HCT116 (cell line): ENCODE results near the gene CCDC39. TPM values are rescaled to one million over a fixed set of nuclear protein-coding genes. Genes with fewer than 3 reads are reported as not detected.

Experiments used
- ATAC-seq: fragments of 200-7000 bp; cut with Tn5 transposase; 2 replicates; pipeline ENCODE4 v1.9.1; 2020; ENCODE audit warnings: mild to moderate bottlenecking, moderate library complexity
- BruUV-seq: library from RNA; stranded (reverse); fragments of 400-500 nt; replicated peaks from 2 replicates; lab custom pipeline; 2021; lab: Mats Ljungman, UMichigan
- CTCF ChIA-PET: fragments of 300-600 bp; sonication (Branson Sonifier 250); formaldehyde crosslinking; loops from one replicate; lab custom pipeline; 2021; ENCODE audit warnings: antibody characterized with exemption; lab: Charles Lee
- POLR2A ChIA-PET: fragments of 300-600, 350-600 bp; sonication (Branson Sonifier 250); formaldehyde crosslinking; loops from one replicate; lab custom pipeline; 2021; ENCODE audit warnings: antibody characterized with exemption; lab: Charles Lee
- RAD21 ChIA-PET, 2 experiments: fragments of 300-600 bp; sonication (Branson Sonifier 250); formaldehyde crosslinking; loops; one replicate each; lab custom pipeline; 2023; ENCODE audit warnings: low total read pairs in 2 of 2; ENCODE audit not compliant: uncharacterized antibody in 2 of 2, unreplicated experiment in 2 of 2, low non-redundant PET in 1 of 2; lab: Charles Lee
- DNase-seq: peaks from one replicate; pipeline ENCODE4 v3.0.0-alpha.2; 2010; ENCODE audit warnings: low read depth, low spot score
- H2AFZ ChIP-seq: fragments of 200-600 bp; shearing (Covaris generic), sonication (generic); 2 replicates; pipeline ENCODE4 v1.6.1; 2017; ENCODE audit warnings: low read depth, mixed run types, mixed read lengths, antibody characterized with exemption, low read length; ENCODE audit not compliant: poor library complexity, severe bottlenecking
- H3K27ac ChIP-seq: 2 replicates; pipeline ENCODE4 v1.5.1; 2012; ENCODE audit warnings: low read depth, low read length
- H3K27me3 ChIP-seq: fragments of 200-600 bp; sonication (generic); 2 replicates; pipeline ENCODE4 v1.6.1; 2016; ENCODE audit warnings: mixed run types, low read length, mixed read lengths; ENCODE audit not compliant: insufficient read depth
- H3K36me3 ChIP-seq, 2 experiments: fragments of 200-500 bp in 1 of 2; fragments of 200-600 bp in 1 of 2; sonication (Bioruptor generic) in 1 of 2; sonication (generic) in 1 of 2; 2 replicates each; pipeline versions ENCODE4 v1.5.1 to v1.6.1; 2014 to 2016; ENCODE audit warnings: low read length in 2 of 2, inconsistent platforms in 1 of 2, mixed read lengths in 1 of 2, mixed run types in 1 of 2; ENCODE audit not compliant: insufficient read depth in 2 of 2, control insufficient read depth in 1 of 2
- H3K4me1 ChIP-seq, 2 experiments: fragments of 200-600 bp in 1 of 2; sonication (generic) in 1 of 2; 2 replicates each; pipeline versions ENCODE4 v1.5.1 to v1.6.1; 2012 to 2017; ENCODE audit warnings: low read length in 2 of 2, inconsistent platforms in 1 of 2, mild to moderate bottlenecking in 1 of 2, mixed read lengths in 1 of 2, mixed run types in 1 of 2, moderate library complexity in 1 of 2; ENCODE audit not compliant: insufficient read depth in 2 of 2, control insufficient read depth in 1 of 2
- H3K4me2 ChIP-seq: fragments of 200-600 bp; sonication (generic); 2 replicates; pipeline ENCODE4 v1.6.1; 2017; ENCODE audit warnings: mixed run types, low read length, mixed read lengths
- H3K4me3 ChIP-seq, 2 experiments: fragments of 200-600 bp in 1 of 2; sonication (generic) in 1 of 2; replicated peaks in 1 of 2; 2 replicates each; pipeline ENCODE4 v1.5.1; 2011 to 2016; ENCODE audit warnings: low read length in 2 of 2, control low read depth in 1 of 2, low read depth in 1 of 2, mild to moderate bottlenecking in 1 of 2, mixed read lengths in 1 of 2, mixed run types in 1 of 2
- H3K79me2 ChIP-seq: fragments of 200-600 bp; sonication (generic); 2 replicates; pipeline ENCODE4 v1.6.1; 2017; ENCODE audit warnings: mild to moderate bottlenecking, mixed run types, low read length, moderate library complexity, mixed read lengths; ENCODE audit not compliant: insufficient read depth
- H3K9ac ChIP-seq: fragments of 200-600 bp; sonication (generic); 2 replicates; pipeline ENCODE4 v1.6.1; 2016; ENCODE audit warnings: low read length, mixed read lengths
- H3K9me2 ChIP-seq: fragments of 200-600 bp; sonication (generic), shearing (Covaris generic); 2 replicates; pipeline ENCODE4 v1.6.1; 2017; ENCODE audit warnings: mixed run types, mild to moderate bottlenecking, moderate library complexity; ENCODE audit not compliant: insufficient read depth
- H3K9me3 ChIP-seq, 2 experiments: fragments of 200-500 bp in 1 of 2; fragments of 200-600 bp in 1 of 2; sonication (Bioruptor generic) in 1 of 2; sonication (generic) in 1 of 2; 2 replicates each; pipeline ENCODE4 v1.6.1; 2014 to 2017; ENCODE audit warnings: low read length in 2 of 2, mixed read lengths in 2 of 2, inconsistent platforms in 1 of 2, low read depth in 1 of 2, mild to moderate bottlenecking in 1 of 2, mixed run types in 1 of 2, moderate library complexity in 1 of 2; ENCODE audit not compliant: control insufficient read depth in 1 of 2, insufficient read depth in 1 of 2
- H4K20me1 ChIP-seq: fragments of 200-600 bp; sonication (generic), shearing (Covaris generic); 2 replicates; pipeline ENCODE4 v1.6.1; 2017; ENCODE audit warnings: mixed run types, mild to moderate bottlenecking, moderate library complexity; ENCODE audit not compliant: insufficient read depth
- ATF3 ChIP-seq: IDR thresholded peaks from 2 replicates; pipeline ENCODE4 v1.6.1; 2012
- CBX3 ChIP-seq: IDR thresholded peaks from 2 replicates; pipeline ENCODE4 v1.6.1; 2012; ENCODE audit warnings: low read depth
- CTCF ChIP-seq, 3 experiments: fragments of 200-600 bp in 1 of 3; sonication (generic) in 1 of 3; IDR thresholded peaks in 2 of 3; conservative IDR thresholded peaks in 1 of 3; 2 replicates each; pipeline ENCODE4 v1.5.1; 2012 to 2017; ENCODE audit warnings: low read depth in 2 of 3, low read length in 2 of 3, antibody characterized with exemption in 1 of 3, borderline replicate concordance in 1 of 3, control low read depth in 1 of 3, mild to moderate bottlenecking in 1 of 3, mixed read lengths in 1 of 3, mixed run types in 1 of 3, moderate library complexity in 1 of 3; ENCODE audit not compliant: insufficient read depth in 1 of 3
- EGR1 ChIP-seq: IDR thresholded peaks from 2 replicates; pipeline ENCODE4 v1.6.1; 2012; ENCODE audit warnings: low read depth
- ELF1 ChIP-seq: IDR thresholded peaks from 2 replicates; pipeline ENCODE4 v1.6.1; 2012; ENCODE audit warnings: low read depth, borderline replicate concordance
- EZH2 ChIP-seq: fragments of 200-600 bp; sonication (generic); IDR thresholded peaks from 2 replicates; pipeline ENCODE4 v1.6.1; 2017; ENCODE audit warnings: antibody characterized with exemption, mixed run types
- MAX ChIP-seq: IDR thresholded peaks from 2 replicates; pipeline ENCODE4 v1.6.1; 2012
- RAD21 ChIP-seq: IDR thresholded peaks from 2 replicates; pipeline ENCODE4 v1.6.1; 2012; ENCODE audit warnings: low read depth, mild to moderate bottlenecking
- SP1 ChIP-seq: IDR thresholded peaks from 2 replicates; pipeline ENCODE4 v1.6.1; 2012; ENCODE audit warnings: low read depth
- TCF7L2 ChIP-seq: IDR thresholded peaks from 2 replicates; pipeline ENCODE4 v1.7.0; 2011; ENCODE audit warnings: borderline replicate concordance, inconsistent platforms; ENCODE audit not compliant: insufficient read depth, insufficient read length; ENCODE audit errors: extremely low read depth
- YY1 ChIP-seq: IDR thresholded peaks from 2 replicates; pipeline ENCODE4 v1.6.1; 2011; ENCODE audit warnings: low read length, low read depth, moderate library complexity, mild to moderate bottlenecking; ENCODE audit not compliant: insufficient replicate concordance; ENCODE audit errors: extremely low read depth
- ZBTB33 ChIP-seq: IDR thresholded peaks from 2 replicates; pipeline ENCODE4 v1.6.1; 2011; ENCODE audit warnings: mild to moderate bottlenecking, low read length, moderate library complexity; ENCODE audit not compliant: insufficient replicate concordance; ENCODE audit errors: extremely low read depth
- intact Hi-C: fragments of 100-400 bp; cut with micrococcal nuclease; formaldehyde crosslinking; loops from 2 replicates; pipeline ENCODE4 v1.10.0; 2022
- total RNA-seq: library from RNA; stranded (reverse); gene quantifications from one replicate; pipeline ENCODE4 v1.2.1, GENCODE V29; 2021; ENCODE audit not compliant: unreplicated experiment

The CCDC39 gene
- total RNA-seq, 1 experiment from 2014 or later: not detected

GRCh38 chr3:180680097-180680430 is 775 bp upstream of the CCDC39 start:
- no peaks in the 10 kb centered on the region for H3K79me2 ChIP-seq
- no peaks in the 10 kb centered on the region for H3K9me2 ChIP-seq
- CTCF ChIA-PET: no interaction called here
- H2AFZ ChIP-seq: no peak overlapping the region
- H3K4me2 ChIP-seq: peak overlapping the region; percentile 79
- no peak overlapping the region for H3K9ac ChIP-seq
- no peaks in the 10 kb centered on the region for H3K9me3 ChIP-seq
- TF ChIP-seq CTCF (IDR thresholded peaks at IDR 0.05 in 2 of 3, conservative IDR thresholded peaks at IDR 0.05 in 1 of 3; ENCODE audit: borderline replicate concordance in 1 of 3, insufficient read depth in 1 of 3, low read depth in 2 of 3, low read length in 2 of 3) (peak in 2 of 3 experiments; percentile 21 to 52; a peak in 3 of 6 replicates), ELF1 (no peak), TCF7L2 (no peak), RAD21 (0 out of 2 replicates have a peak, but pooled peaks have one; percentile 4), MAX (no peak)
- TF ChIP-seq, all 23 proteins: peak for 2
- ATAC-seq: 0 out of 2 replicates have a peak, but pooled peaks have one; percentile 24
- Histone ChIP-seq H3K27me3 (peaks cover 19% of the 10 kb centered on the region), H3K4me1 (peaks cover 0 to 9% of the 10 kb centered on the region in 2 experiments; a peak in 2 of 4 replicates), H3K4me3 (peak overlapping the region; percentile 44 to 50; a peak in 3 of 4 replicates), H3K36me3 (no peaks in the 10 kb centered on the region), H3K27ac (no peak overlapping the region), H4K20me1 (no peaks in the 10 kb centered on the region)
- no peak for DNase-seq
- intact Hi-C loops: no loop called here
- RAD21 ChIA-PET: no interaction called here
- POLR2A ChIA-PET: no interaction called here
- BruUV-seq: no TSS peak

- Histone ChIP-seq H3K27ac (no peak overlapping the region), H3K27me3 (peaks cover 1% of the 10 kb centered on the region; the same call in 1 of the 2 replicates), H4K20me1 (no peaks in the 10 kb centered on the region), H3K79me2 (no peaks in the 10 kb centered on the region), H3K9me3 (no peaks in the 10 kb centered on the region), H3K4me2 (no peak overlapping the region), H3K9me2 (no peaks in the 10 kb centered on the region), H3K9ac (no peak overlapping the region), H3K4me1 (peaks cover 0 to 9% of the 10 kb centered on the region in 2 experiments; a peak in 2 of 4 replicates), H3K36me3 (no peaks in the 10 kb centered on the region), H3K4me3 (no peak overlapping the region), H2AFZ (no peak overlapping the region)
- POLR2A ChIA-PET: no interaction called here
- DNase-seq (no peak), ATAC-seq (no peak)
- RAD21 ChIA-PET: no interaction called here
- intact Hi-C loops: no loop called here
- CTCF ChIA-PET: no interaction called here
- BruUV-seq: no TSS peak
- TF ChIP-seq SP1 (no peak), EGR1 (no peak), CTCF (IDR thresholded peaks at IDR 0.05 in 2 of 3, conservative IDR thresholded peaks at IDR 0.05 in 1 of 3; ENCODE audit: borderline replicate concordance in 1 of 3, insufficient read depth in 1 of 3, low read depth in 2 of 3, low read length in 2 of 3) (no peak), YY1 (no peak), ZBTB33 (no peak), ATF3 (no peak), EZH2 (no peak), CBX3 (no peak)
Measured at GRCh38 chr3:180678231-180678630, 1.1 kb downstream of the CCDC39 start.
